OCI-LY1 (cell line): ENCODE results near the gene CCDC40.

ENCODE experiments used
- EZH2 ChIP-seq: fragments of 200-600 bp; sonication (generic), shearing (Covaris generic); IDR thresholded peaks from 2 replicates; pipeline ENCODE4 v1.8.0; 2017; ENCODE audit warnings: borderline replicate concordance, mixed run types, mild to moderate bottlenecking, antibody characterized with exemption, low read length, moderate library complexity, mixed read lengths
- TF ChIP-seq, protein P1 (sequence below): fragments of 200-600 bp; sonication (generic), shearing (Covaris generic); IDR thresholded peaks from 2 replicates; pipeline ENCODE4 v1.5.1; 2017; ENCODE audit warnings: mild to moderate bottlenecking, antibody characterized with exemption, low read length, moderate library complexity, mixed read lengths

DNA sequence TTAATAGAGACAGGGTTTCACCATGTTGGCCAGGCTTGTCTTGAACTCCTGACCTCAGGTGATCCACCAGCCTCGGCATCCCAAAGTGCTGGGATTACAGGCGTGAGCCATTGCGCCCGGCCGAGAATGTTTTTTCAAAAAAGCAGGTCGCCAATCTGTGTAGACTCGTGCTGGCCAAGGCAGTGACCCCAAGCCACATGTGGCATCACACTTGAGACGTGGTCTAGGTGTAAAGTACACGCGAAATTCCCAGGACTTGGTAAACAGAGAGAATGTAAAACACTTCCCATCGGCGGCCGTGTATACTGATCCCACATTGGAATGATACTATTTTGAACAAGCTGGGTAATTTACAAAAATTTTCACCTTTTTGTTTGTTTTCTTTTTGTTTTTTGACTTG lies 41.8 kb upstream of the CCDC40 start:
- TF ChIP-seq, protein P1, sequence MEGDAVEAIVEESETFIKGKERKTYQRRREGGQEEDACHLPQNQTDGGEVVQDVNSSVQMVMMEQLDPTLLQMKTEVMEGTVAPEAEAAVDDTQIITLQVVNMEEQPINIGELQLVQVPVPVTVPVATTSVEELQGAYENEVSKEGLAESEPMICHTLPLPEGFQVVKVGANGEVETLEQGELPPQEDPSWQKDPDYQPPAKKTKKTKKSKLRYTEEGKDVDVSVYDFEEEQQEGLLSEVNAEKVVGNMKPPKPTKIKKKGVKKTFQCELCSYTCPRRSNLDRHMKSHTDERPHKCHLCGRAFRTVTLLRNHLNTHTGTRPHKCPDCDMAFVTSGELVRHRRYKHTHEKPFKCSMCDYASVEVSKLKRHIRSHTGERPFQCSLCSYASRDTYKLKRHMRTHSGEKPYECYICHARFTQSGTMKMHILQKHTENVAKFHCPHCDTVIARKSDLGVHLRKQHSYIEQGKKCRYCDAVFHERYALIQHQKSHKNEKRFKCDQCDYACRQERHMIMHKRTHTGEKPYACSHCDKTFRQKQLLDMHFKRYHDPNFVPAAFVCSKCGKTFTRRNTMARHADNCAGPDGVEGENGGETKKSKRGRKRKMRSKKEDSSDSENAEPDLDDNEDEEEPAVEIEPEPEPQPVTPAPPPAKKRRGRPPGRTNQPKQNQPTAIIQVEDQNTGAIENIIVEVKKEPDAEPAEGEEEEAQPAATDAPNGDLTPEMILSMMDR, result no peak
- no peak for TF ChIP-seq EZH2
